Parathyroid adenoma (tissue), 2 donors: ENCODE measurements around the gene DGCR8.

ENCODE experiments used
- H2AFZ ChIP-seq: fragments of 300-600 bp; sonication (generic); one replicate; pipeline ENCODE4 v1.7.0; 2017; ENCODE audit warnings: antibody characterized with exemption, mild to moderate bottlenecking
- H3K27ac ChIP-seq: fragments of 300-600 bp; sonication (generic); one replicate; pipeline ENCODE4 v1.7.0; 2017
- H3K27me3 ChIP-seq: fragments of 300-600 bp; sonication (generic); one replicate; pipeline ENCODE4 v1.7.0; 2017; ENCODE audit warnings: low read length; ENCODE audit not compliant: control insufficient read depth, insufficient read depth
- H3K36me3 ChIP-seq: fragments of 300-600 bp; sonication (generic); one replicate; pipeline ENCODE4 v1.7.0; 2017; ENCODE audit warnings: low read length; ENCODE audit not compliant: control insufficient read depth, insufficient read depth
- H3K4me1 ChIP-seq: fragments of 300-600 bp; sonication (generic); one replicate; pipeline ENCODE4 v1.7.0; 2017; ENCODE audit warnings: control low read depth
- H3K4me2 ChIP-seq: fragments of 300-600 bp; sonication (generic); one replicate; pipeline ENCODE4 v1.7.0; 2017; ENCODE audit warnings: low read length
- H3K4me3 ChIP-seq: fragments of 300-600 bp; sonication (generic); one replicate; pipeline ENCODE4 v1.7.0; 2017; ENCODE audit warnings: low read depth, low read length
- H3K79me2 ChIP-seq: fragments of 300-600 bp; sonication (generic); one replicate; pipeline ENCODE4 v1.7.0; 2017; ENCODE audit warnings: control low read depth
- H3K9ac ChIP-seq: fragments of 300-600 bp; sonication (generic); one replicate; pipeline ENCODE4 v1.7.0; 2017; ENCODE audit warnings: mild to moderate bottlenecking
- H3K9me3 ChIP-seq: fragments of 300-600 bp; sonication (generic); one replicate; pipeline ENCODE4 v1.7.0; 2017; ENCODE audit warnings: low read length; ENCODE audit not compliant: control insufficient read depth
- CTCF ChIP-seq: fragments of 300-600 bp; sonication (generic); IDR thresholded peaks from one replicate; pipeline ENCODE4 v1.7.0; 2017; ENCODE audit warnings: antibody characterized with exemption, mild to moderate bottlenecking
- donor health status: primary hyperparathyroidism.

Gene DGCR8

GRCh38 chr22:20092477-20092854, 12.4 kb downstream of the DGCR8 start:
- no peaks in the 10 kb centered on the region for H3K36me3 ChIP-seq
- H2AFZ ChIP-seq: no peak overlapping the region
- no peak overlapping the region for H3K4me3 ChIP-seq
- H3K4me2 ChIP-seq: no peak overlapping the region
- no peaks in the 10 kb centered on the region for H3K4me1 ChIP-seq
- H3K27ac ChIP-seq: no peak overlapping the region
- TF ChIP-seq CTCF: no peak
- peaks cover 2% of the 10 kb centered on the region for H3K79me2 ChIP-seq
- no peaks in the 10 kb centered on the region for H3K9me3 ChIP-seq
- H3K9ac ChIP-seq: no peak overlapping the region
- H3K27me3 ChIP-seq: no peaks in the 10 kb centered on the region

- no peak for TF ChIP-seq CTCF
These were observed 13.6 kb downstream of the DGCR8 start for GRCh38 chr22:20093418-20094196.

GRCh38 chr22:20094197-20094807, 14.3 kb downstream of the DGCR8 start:
- no peaks in the 10 kb centered on the region for H3K36me3 ChIP-seq
- no peak for TF ChIP-seq CTCF
- no peaks in the 10 kb centered on the region for H3K4me1 ChIP-seq
- H3K9me3 ChIP-seq: no peaks in the 10 kb centered on the region
- no peak overlapping the region for H3K9ac ChIP-seq
- no peaks in the 10 kb centered on the region for H3K79me2 ChIP-seq
- no peak overlapping the region for H2AFZ ChIP-seq
- no peak overlapping the region for H3K27ac ChIP-seq
- H3K27me3 ChIP-seq: no peaks in the 10 kb centered on the region
- H3K4me2 ChIP-seq: no peak overlapping the region
- no peak overlapping the region for H3K4me3 ChIP-seq

More at GRCh38 chr22:20093418-20094196, 13.6 kb downstream of the DGCR8 start:
- Histone ChIP-seq H3K4me3 (no peak overlapping the region), H3K4me1 (no peaks in the 10 kb centered on the region), H3K9me3 (no peaks in the 10 kb centered on the region), H3K79me2 (no peaks in the 10 kb centered on the region), H3K27ac (no peak overlapping the region), H3K27me3 (no peaks in the 10 kb centered on the region), H2AFZ (no peak overlapping the region), H3K36me3 (no peaks in the 10 kb centered on the region), H3K9ac (no peak overlapping the region), H3K4me2 (no peak overlapping the region)

- H3K9me3 ChIP-seq: no peaks in the 10 kb centered on the region
- H3K4me1 ChIP-seq: no peaks in the 10 kb centered on the region
- no peaks in the 10 kb centered on the region for H3K27me3 ChIP-seq
- no peak overlapping the region for H2AFZ ChIP-seq
- H3K4me3 ChIP-seq: no peak overlapping the region
- no peaks in the 10 kb centered on the region for H3K36me3 ChIP-seq
- H3K79me2 ChIP-seq: no peaks in the 10 kb centered on the region
- no peak for TF ChIP-seq CTCF
- H3K4me2 ChIP-seq: no peak overlapping the region
- no peak overlapping the region for H3K9ac ChIP-seq
- no peak overlapping the region for H3K27ac ChIP-seq
These were observed 15.5 kb downstream of the DGCR8 start for GRCh38 chr22:20095521-20095920.
